GM23338 (cell line): ENCODE measurements around the gene CTNND2. TPM values are rescaled to one million over a fixed set of nuclear protein-coding genes. Genes with fewer than 3 reads are reported as not detected.

Experiments
- ATAC-seq: fragments of 200-7000 bp; cut with Tn5 transposase; 3 replicates; pipeline ENCODE4 v1.9.1; 2020
- DNase-seq: peaks from one replicate; pipeline ENCODE4 v3.0.0-alpha.2; 2015; ENCODE audit warnings: low spot score
- H2AFZ ChIP-seq: fragments of 200-600 bp; sonication (generic); 2 replicates; pipeline ENCODE4 v1.8.0; 2016; ENCODE audit warnings: antibody characterized with exemption, mild to moderate bottlenecking, moderate library complexity
- H3F3A ChIP-seq: fragments of 200-600 bp; sonication (generic); replicated peaks from 2 replicates; pipeline ENCODE4 v1.8.0; 2017; ENCODE audit warnings: antibody characterized with exemption, mixed run types, low read depth
- H3K27ac ChIP-seq: fragments of 200-600 bp; sonication (generic); 2 replicates; pipeline ENCODE4 v1.6.1; 2016; ENCODE audit warnings: low read depth
- H3K27me3 ChIP-seq: fragments of 200-600 bp; sonication (generic); 2 replicates; pipeline ENCODE4 v1.8.0; 2016; ENCODE audit warnings: mild to moderate bottlenecking, mixed run types, moderate library complexity; ENCODE audit not compliant: insufficient read depth
- H3K36me3 ChIP-seq: fragments of 200-600 bp; sonication (generic); 2 replicates; pipeline ENCODE4 v1.8.0; 2016; ENCODE audit warnings: mild to moderate bottlenecking; ENCODE audit not compliant: insufficient read depth
- H3K4me1 ChIP-seq: fragments of 200-600 bp; sonication (generic); 2 replicates; pipeline ENCODE4 v1.8.0; 2016; ENCODE audit warnings: mild to moderate bottlenecking, moderate library complexity; ENCODE audit not compliant: insufficient read depth
- H3K4me2 ChIP-seq: fragments of 200-600 bp; sonication (generic); 2 replicates; pipeline ENCODE4 v1.7.1; 2017; ENCODE audit warnings: mixed run types
- H3K4me3 ChIP-seq: fragments of 200-600 bp; sonication (generic); 2 replicates; pipeline ENCODE4 v1.6.1; 2016; ENCODE audit warnings: mixed run types
- H3K79me2 ChIP-seq: fragments of 200-600 bp; sonication (generic); replicated peaks from 2 replicates; pipeline ENCODE4 v1.8.0; 2017; ENCODE audit warnings: mild to moderate bottlenecking; ENCODE audit not compliant: insufficient read depth
- H3K9me2 ChIP-seq: fragments of 200-600 bp; sonication (generic); 2 replicates; pipeline ENCODE4 v1.8.0; 2017; ENCODE audit not compliant: insufficient read depth
- H4K20me1 ChIP-seq: fragments of 200-600 bp; sonication (generic); replicated peaks from 2 replicates; pipeline ENCODE4 v1.8.0; 2017; ENCODE audit warnings: mild to moderate bottlenecking; ENCODE audit not compliant: insufficient read depth
- H3K27ac Mint-ChIP-seq: 2 replicates; pipeline ENCODE4 v1.8.0; 2020; ENCODE audit warnings: inconsistent platforms, mild to moderate bottlenecking, moderate library complexity, mixed read lengths
- H3K27me3 Mint-ChIP-seq: 3 replicates; pipeline ENCODE4 v1.8.0; 2022; ENCODE audit warnings: low read depth, mild to moderate bottlenecking, moderate library complexity, mixed read lengths, inconsistent platforms; ENCODE audit not compliant: insufficient read depth, poor library complexity
- H3K36me3 Mint-ChIP-seq: 3 replicates; pipeline ENCODE4 v1.8.0; 2021; ENCODE audit warnings: low read depth, mild to moderate bottlenecking, inconsistent platforms, moderate library complexity, mixed read lengths
- H3K4me1 Mint-ChIP-seq: 3 replicates; pipeline ENCODE4 v1.8.0; 2020; ENCODE audit warnings: mild to moderate bottlenecking, inconsistent platforms, mixed read lengths
- H3K4me3 Mint-ChIP-seq: 3 replicates; pipeline ENCODE4 v1.8.0; 2021; ENCODE audit warnings: moderate library complexity, mild to moderate bottlenecking, inconsistent platforms, mixed read lengths
- H3K9me3 Mint-ChIP-seq: 3 replicates; pipeline ENCODE4 v1.8.0; 2020; ENCODE audit warnings: moderate library complexity, mild to moderate bottlenecking, inconsistent platforms, mixed read lengths
- CTCF ChIP-seq, 2 experiments: fragments of 200-600 bp in 1 of 2; sonication (generic) in 1 of 2; conservative IDR thresholded peaks; 2 replicates each; pipeline versions ENCODE4 v1.5.1 to v1.6.1; 2016 to 2017; ENCODE audit warnings: antibody characterized with exemption in 2 of 2, low read depth in 2 of 2, mild to moderate bottlenecking in 2 of 2, moderate library complexity in 1 of 2
- EZH2 ChIP-seq: fragments of 200-600 bp; sonication (generic); IDR thresholded peaks from one replicate; pipeline ENCODE4 v1.8.0; 2017; ENCODE audit warnings: antibody characterized with exemption, mild to moderate bottlenecking, low read depth; ENCODE audit not compliant: unreplicated experiment
- EZH2phosphoT487 ChIP-seq: fragments of 200-600 bp; sonication (generic); IDR thresholded peaks from one replicate; pipeline ENCODE4 v1.8.1; 2018; ENCODE audit warnings: antibody characterized with exemption; ENCODE audit not compliant: unreplicated experiment
- JUNB ChIP-seq: IDR thresholded peaks from one replicate; pipeline ENCODE4 v1.6.1; 2016; ENCODE audit warnings: antibody characterized with exemption; ENCODE audit not compliant: unreplicated experiment
- NANOG ChIP-seq: IDR thresholded peaks from 2 replicates; pipeline ENCODE4 v1.6.1; 2016; ENCODE audit warnings: antibody characterized with exemption, borderline replicate concordance
- POLR2AphosphoS5 ChIP-seq: IDR thresholded peaks from 2 replicates; pipeline ENCODE4 v1.6.1; 2016; ENCODE audit warnings: antibody characterized with exemption, low read depth
- ZNF114 ChIP-seq: fragments of 250-450 bp; sonication (Bioruptor Pico); IDR thresholded peaks from 2 replicates; pipeline ENCODE4 v1.5.0; 2020; ENCODE audit warnings: mild to moderate bottlenecking, moderate library complexity
- ZNF331 ChIP-seq: fragments of 250-450 bp; sonication (Bioruptor Pico); IDR thresholded peaks from 2 replicates; pipeline ENCODE4 v1.5.0; 2020; ENCODE audit warnings: low read depth, mild to moderate bottlenecking, moderate library complexity
- ZNF462 ChIP-seq: fragments of 250-450 bp; sonication (Bioruptor Pico); IDR thresholded peaks from 2 replicates; pipeline ENCODE4 v1.5.0; 2020; ENCODE audit warnings: mild to moderate bottlenecking, moderate library complexity
- polyA plus RNA-seq: library from polyadenylated mRNA; unstranded; fragments of >200 nt; fragmentation: Nextera tagmentation; extraction: Ambion mirVana; gene quantifications from 2 replicates; pipeline ENCODE4 v1.2.1, GENCODE V29; 2016
- total RNA-seq: library from RNA; depleted of rRNA; stranded (reverse); fragments of >200 nt; shearing (Covaris generic); gene quantifications from 2 replicates; pipeline ENCODE4 v1.2.3, GENCODE V29; 2014

CTNND2 gene
- total and polyA plus RNA-seq, 2 experiments from 2014 or later = 5.1 to 7.0 TPM

GRCh38 chr5:11607944-11608483 is 296.2 kb downstream of the CTNND2 start (continued):
- TF ChIP-seq ZNF462 = no peak
- no peak for TF ChIP-seq JUNB

DNA sequence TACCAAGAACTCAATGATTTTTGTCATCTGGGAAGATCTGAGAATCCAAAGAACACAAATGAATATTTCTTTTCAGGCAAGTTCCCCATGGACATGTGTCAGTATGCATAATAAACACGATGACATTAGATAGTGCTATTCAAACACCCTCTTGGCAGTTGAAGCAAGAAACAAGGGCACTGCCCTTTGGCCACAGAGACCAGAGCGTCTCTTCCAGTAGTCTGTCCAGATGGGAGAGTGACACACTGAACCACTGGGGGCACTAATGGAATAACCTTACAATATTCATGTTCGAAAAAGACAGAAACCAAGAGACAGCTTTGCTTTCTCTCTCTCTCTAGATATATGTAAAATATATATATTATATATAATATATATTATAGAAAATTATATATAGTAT is 301.9 kb downstream of the CTNND2 start:
- Histone ChIP-seq H3K4me2 (no peak overlapping the region), H3K27me3 (no peaks in the 10 kb centered on the region), H3F3A (no peaks in the 10 kb centered on the region), H3K27ac (no peak overlapping the region), H4K20me1 (no peaks in the 10 kb centered on the region), H3K36me3 (no peaks in the 10 kb centered on the region), H3K9me2 (no peaks in the 10 kb centered on the region), H3K4me1 (0 out of 2 replicates have a peak, but pooled peaks cover 4% of the 10 kb centered on the region), H3K79me2 (no peaks in the 10 kb centered on the region), H2AFZ (no peak overlapping the region), H3K4me3 (no peak overlapping the region)
- H3K4me1 Mint-ChIP-seq = no peaks in the 10 kb centered on the region; the same call in 2 of the 3 replicates
- H3K4me3 Mint-ChIP-seq = no peak overlapping the region
- H3K9me3 Mint-ChIP-seq = peaks cover 4% of the 10 kb centered on the region; the same call in 1 of the 3 replicates
- H3K27ac Mint-ChIP-seq = no peak overlapping the region
- no peaks in the 10 kb centered on the region for H3K27me3 Mint-ChIP-seq
- DNase-seq (no peak), ATAC-seq (no peak)
- H3K36me3 Mint-ChIP-seq = no peaks in the 10 kb centered on the region; the same call in 2 of the 3 replicates
- TF ChIP-seq CTCF (conservative IDR thresholded peaks at IDR 0.05; ENCODE audit: low read depth in 2 of 2) (no peak; a peak in 1 of 4 replicates), ZNF114 (CRISPR knock-in tag) (no peak), EZH2 (no peak), NANOG (no peak), POLR2AphosphoS5 (no peak), EZH2phosphoT487 (no peak), ZNF331 (CRISPR knock-in tag) (no peak)
